ENCODE measurements around the gene TRDMT1. TPM values are rescaled to one million over a fixed set of nuclear protein-coding genes. Genes with fewer than 3 reads are reported as not detected.
A peak's percentile ranks its signal among the peaks of the same experiment; 100 is the strongest.

Gene TRDMT1
- total RNA-seq, 1 experiment from 2014 or later: 20.2 TPM

GRCh38 chr10:17226891-17227303, 25.4 kb upstream of the TRDMT1 start:
- H3K14ac ChIP-seq (ENCODE audit: insufficient read depth, low read length): no peak overlapping the region
- no peak overlapping the region for H2BK12ac ChIP-seq (ENCODE audit: insufficient read length, low read depth, low read length)
- H3T11ph ChIP-seq (ENCODE audit: low read length): no peak overlapping the region
- H4K5ac ChIP-seq (ENCODE audit: insufficient read length, low read depth, low read length): no peak overlapping the region
- H3K56ac ChIP-seq (ENCODE audit: insufficient read length, low read depth, low read length): no peak overlapping the region
- H3K4ac ChIP-seq (ENCODE audit: low read depth, low read length): no peak overlapping the region
- TF ChIP-seq CTCF (conservative IDR thresholded peaks at IDR 0.05): no peak
- peaks cover 32 to 36% of the 10 kb centered on the region in 2 experiments for H3K4me1 Mint-ChIP-seq
- no peaks in the 10 kb centered on the region for H3K9me3 ChIP-seq (ENCODE audit: control insufficient read depth, low read depth, low read length)
- no peak overlapping the region for H3K18ac ChIP-seq (ENCODE audit: insufficient read length, low read depth, low read length)
- H3K9ac ChIP-seq (ENCODE audit: extremely low read depth, insufficient read length, low read length): no peak overlapping the region
- H3K27ac ChIP-seq (ENCODE audit: insufficient read length, low read depth, low read length): no peak overlapping the region
- peaks cover under 1 to 11% (median 5%) of the 10 kb centered on the region in 3 experiments; a peak in 4 of 7 replicates for H3K36me3 Mint-ChIP-seq (ENCODE audit: insufficient read depth in 1 of 3, low read depth in 3 of 3)
- H3K9me3 Mint-ChIP-seq: no peaks in the 10 kb centered on the region; a peak in 1 of 5 replicates
- no peaks in the 10 kb centered on the region for H3K79me1 ChIP-seq (ENCODE audit: insufficient read depth, low read depth, low read length, poor library complexity, severe bottlenecking)
- peaks cover 28% of the 10 kb centered on the region for H3K27me3 Mint-ChIP-seq (ENCODE audit: low read depth)
- no peaks in the 10 kb centered on the region for H3K79me2 ChIP-seq (ENCODE audit: insufficient read depth, low read length)
- H3K27ac Mint-ChIP-seq: no peak overlapping the region
- H2BK15ac ChIP-seq (ENCODE audit: low read depth, low read length): no peak overlapping the region
- H3K4me2 ChIP-seq (ENCODE audit: insufficient read depth, insufficient read length, low read length): peak overlapping the region; percentile 85
- no peak overlapping the region for H3K23ac ChIP-seq (ENCODE audit: insufficient read length, low read depth, low read length)
- H4K8ac ChIP-seq (replicated peaks; ENCODE audit: insufficient read length, low read depth, low read length): no peak overlapping the region
- H2BK20ac ChIP-seq (ENCODE audit: low read depth, low read length, poor library complexity, severe bottlenecking): no peak overlapping the region
- no peak overlapping the region for H2AFZ ChIP-seq (ENCODE audit: low read length)
- H4K20me1 ChIP-seq (ENCODE audit: control insufficient read depth, insufficient read depth, insufficient read length): no peaks in the 10 kb centered on the region
- H3K23me2 ChIP-seq (ENCODE audit: insufficient read length, low read depth, low read length, poor library complexity, severe bottlenecking): peaks cover 16% of the 10 kb centered on the region
- H3K4me1 ChIP-seq (ENCODE audit: insufficient read depth, low read length): peaks cover 4% of the 10 kb centered on the region; the same call in 1 of the 2 replicates
- peak overlapping the region; percentile 74 to 85 for H3K4me3 Mint-ChIP-seq
- H2BK120ac ChIP-seq (ENCODE audit: low read depth, low read length, poor library complexity, severe bottlenecking): no peak overlapping the region
- H2AK5ac ChIP-seq (ENCODE audit: insufficient read length, low read length): no peak overlapping the region
- peak; percentile 36 for DNase-seq
- no CpG with 5 or more reads among the region's 8 CpGs for WGBS (ENCODE audit: extremely low coverage, insufficient read length, low lambda C conversion rate)
- no peak overlapping the region for H4K91ac ChIP-seq (ENCODE audit: insufficient read length, low read depth, low read length)
- H2BK5ac ChIP-seq (ENCODE audit: insufficient read length, low read length): no peak overlapping the region
- H3K27me3 ChIP-seq (ENCODE audit: insufficient read depth, low read length): peaks cover 7% of the 10 kb centered on the region; the same call in 1 of the 2 replicates

All from H9 (cell line).